PFSK-1 (cell line): Measurements from ENCODE around the gene ANAPC16.

Experiments
- FOXP2 ChIP-seq: optimal IDR thresholded peaks from 2 replicates; pipeline ENCODE3; 2011; ENCODE audit warnings: borderline replicate concordance, control low read depth, inconsistent platforms; ENCODE audit not compliant: insufficient read depth; ENCODE audit errors: extremely low read length, extremely low read depth
- POLR2AphosphoS5 ChIP-seq: IDR thresholded peaks from 2 replicates; pipeline ENCODE4 v1.6.1; 2012; ENCODE audit warnings: low read depth, mild to moderate bottlenecking, control low read depth, low read length, moderate library complexity
- REST ChIP-seq, 2 experiments: IDR thresholded peaks; 2 replicates each; pipeline versions ENCODE4 v1.6.1 to v1.8.0; 2011 to 2012; ENCODE audit warnings: low read depth in 2 of 2, low read length in 2 of 2, control low read depth in 1 of 2, inconsistent platforms in 1 of 2, mild to moderate bottlenecking in 1 of 2, moderate library complexity in 1 of 2; ENCODE audit not compliant: insufficient read depth in 1 of 2
- SIN3A ChIP-seq: IDR thresholded peaks from 2 replicates; pipeline ENCODE4 v1.6.1; 2012; ENCODE audit warnings: mild to moderate bottlenecking, low read length, moderate library complexity, borderline replicate concordance; ENCODE audit not compliant: insufficient read depth
- TAF1 ChIP-seq: IDR thresholded peaks from 2 replicates; pipeline ENCODE4 v1.6.1; 2012; ENCODE audit warnings: low read length, control low read depth, borderline replicate concordance; ENCODE audit not compliant: insufficient read depth

ANAPC16 gene

GRCh38 chr10:72261784-72262404 lies 46.1 kb downstream of the ANAPC16 start:
- TF ChIP-seq REST (IDR thresholded peaks at IDR 0.05; ENCODE audit: insufficient read depth in 1 of 2, low read depth in 2 of 2, low read length in 2 of 2) (no peak), POLR2AphosphoS5 (no peak)

GRCh38 chr10:72263613-72264241 lies 47.9 kb downstream of the ANAPC16 start:
- no peak for TF ChIP-seq SIN3A
- TF ChIP-seq FOXP2: no peak
- TF ChIP-seq REST (IDR thresholded peaks at IDR 0.05; ENCODE audit: insufficient read depth in 1 of 2, low read depth in 2 of 2, low read length in 2 of 2): no peak
- TF ChIP-seq TAF1: no peak
- TF ChIP-seq POLR2AphosphoS5: no peak

- no peak for TF ChIP-seq TAF1
Observed at GRCh38 chr10:72264536-72264935, 48.7 kb downstream of the ANAPC16 start.

GRCh38 chr10:72265508-72265907 lies 49.7 kb downstream of the ANAPC16 start:
- TF ChIP-seq TAF1 (no peak), POLR2AphosphoS5 (no peak), SIN3A (no peak), FOXP2 (no peak), REST (IDR thresholded peaks at IDR 0.05; ENCODE audit: insufficient read depth in 1 of 2, low read depth in 2 of 2, low read length in 2 of 2) (no peak)

GRCh38 chr10:72265990-72266865 lies 50.4 kb downstream of the ANAPC16 start:
- no peak for TF ChIP-seq TAF1
- no peak for TF ChIP-seq REST (IDR thresholded peaks at IDR 0.05; ENCODE audit: insufficient read depth in 1 of 2, low read depth in 2 of 2, low read length in 2 of 2)
- TF ChIP-seq FOXP2: no peak
- TF ChIP-seq POLR2AphosphoS5: no peak
- TF ChIP-seq SIN3A: no peak
